Measurements from ENCODE around the gene NAALADL1.

Gene NAALADL1, protein sequence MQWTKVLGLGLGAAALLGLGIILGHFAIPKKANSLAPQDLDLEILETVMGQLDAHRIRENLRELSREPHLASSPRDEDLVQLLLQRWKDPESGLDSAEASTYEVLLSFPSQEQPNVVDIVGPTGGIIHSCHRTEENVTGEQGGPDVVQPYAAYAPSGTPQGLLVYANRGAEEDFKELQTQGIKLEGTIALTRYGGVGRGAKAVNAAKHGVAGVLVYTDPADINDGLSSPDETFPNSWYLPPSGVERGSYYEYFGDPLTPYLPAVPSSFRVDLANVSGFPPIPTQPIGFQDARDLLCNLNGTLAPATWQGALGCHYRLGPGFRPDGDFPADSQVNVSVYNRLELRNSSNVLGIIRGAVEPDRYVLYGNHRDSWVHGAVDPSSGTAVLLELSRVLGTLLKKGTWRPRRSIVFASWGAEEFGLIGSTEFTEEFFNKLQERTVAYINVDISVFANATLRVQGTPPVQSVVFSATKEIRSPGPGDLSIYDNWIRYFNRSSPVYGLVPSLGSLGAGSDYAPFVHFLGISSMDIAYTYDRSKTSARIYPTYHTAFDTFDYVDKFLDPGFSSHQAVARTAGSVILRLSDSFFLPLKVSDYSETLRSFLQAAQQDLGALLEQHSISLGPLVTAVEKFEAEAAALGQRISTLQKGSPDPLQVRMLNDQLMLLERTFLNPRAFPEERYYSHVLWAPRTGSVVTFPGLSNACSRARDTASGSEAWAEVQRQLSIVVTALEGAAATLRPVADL

DNA sequence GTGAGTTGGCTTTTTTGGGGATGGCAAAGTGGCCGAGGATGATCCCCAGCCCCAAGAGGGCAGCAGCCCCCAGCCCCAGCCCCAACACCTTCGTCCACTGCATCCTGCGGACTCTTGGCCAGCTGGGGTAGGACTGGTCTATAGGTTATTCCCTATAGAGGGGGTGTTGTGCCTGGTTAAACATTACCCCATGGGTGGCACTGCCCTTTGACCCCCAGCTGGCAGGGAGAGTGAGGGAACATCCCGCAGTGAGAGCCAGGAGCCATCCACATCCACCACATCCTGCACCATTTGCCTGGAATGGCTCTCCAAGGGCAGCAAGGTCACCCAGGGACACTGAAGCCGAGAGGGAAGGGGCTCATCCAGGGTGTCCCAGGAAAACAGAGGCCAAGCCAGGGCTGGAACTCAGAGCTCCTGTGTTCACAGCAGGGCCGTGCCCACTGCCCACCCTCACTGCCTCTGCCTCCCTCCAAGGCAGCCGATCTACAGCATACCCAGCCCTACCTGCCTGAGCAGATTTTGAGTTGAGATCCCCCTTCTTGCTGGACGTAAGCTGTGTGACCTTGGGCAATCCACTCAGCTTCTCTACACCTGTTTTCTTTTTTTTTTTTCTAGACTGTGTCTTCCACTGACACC, at the start of gene NAALADL1:
NAALADL1 (minus strand) TSS at position 135 of the 636 bp plus-strand sequence; CDS start at position 103, 32 bp downstream.
- H3K27me3 ChIP-seq = no peaks in the 10 kb centered on the region
- no peak within 1 kb of the TSS for H3K9ac ChIP-seq
- no peak within 1 kb of the TSS; a peak in 1 of 22 replicates for H3K4me2 ChIP-seq
- no peak within 1 kb of the TSS for H3K4me3 ChIP-seq
- H3K27ac ChIP-seq = no peak within 1 kb of the TSS
- no peaks in the 10 kb centered on the region for H3K9me3 ChIP-seq (replicated peaks in 1 of 11)
- TF ChIP-seq Cebpa-rat (IDR thresholded peaks at IDR 0.05) = no peak
- H3K36me3 ChIP-seq = no peaks in the 10 kb centered on the region
- H4K20me1 ChIP-seq = peaks cover 0 to under 1% (median 0%) of the 10 kb centered on the region in 11 experiments; a peak in 1 of 22 replicates
- H3K4me1 ChIP-seq = peaks cover 24 to 48% (median 36%) of the 10 kb centered on the region in 10 experiments

DNA sequence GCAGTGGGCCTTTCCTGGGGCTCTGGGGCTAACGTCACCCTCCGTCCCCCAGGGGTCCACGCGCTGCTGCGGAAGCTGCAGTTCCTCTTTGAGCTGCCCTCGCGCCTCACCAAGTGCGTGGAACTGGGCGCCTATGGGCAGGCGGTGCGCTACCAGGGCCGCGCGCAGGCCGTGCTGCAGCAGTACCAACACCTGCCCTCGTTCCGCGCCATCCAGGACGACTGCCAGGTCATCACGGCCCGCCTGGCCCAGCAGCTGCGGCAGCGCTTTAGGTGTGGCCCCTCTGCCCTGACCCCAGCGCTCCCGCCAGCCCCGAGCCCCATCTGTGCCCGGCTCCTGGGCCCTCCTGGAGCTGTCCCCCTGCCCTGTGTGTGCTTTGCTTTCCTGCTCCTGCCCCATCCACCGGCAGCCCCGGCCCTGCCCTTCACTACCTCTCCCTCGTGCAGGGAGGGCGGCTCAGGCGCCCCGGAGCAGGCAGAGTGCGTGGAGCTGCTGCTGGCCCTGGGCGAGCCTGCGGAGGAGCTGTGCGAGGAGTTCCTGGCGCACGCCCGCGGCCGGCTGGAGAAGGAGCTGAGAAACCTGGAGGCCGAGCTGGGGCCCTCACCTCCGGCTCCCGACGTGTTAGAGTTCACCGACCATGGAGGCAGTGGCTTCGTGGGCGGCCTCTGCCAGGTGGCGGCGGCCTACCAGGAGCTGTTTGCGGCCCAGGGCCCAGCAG, 49.6 kb upstream of the NAALADL1 start:
- no peak overlapping the region for H3K9ac ChIP-seq
- peaks cover 14 to 30% (median 25%) of the 10 kb centered on the region in 10 experiments for H3K4me1 ChIP-seq
- no peaks in the 10 kb centered on the region for H3K9me3 ChIP-seq (replicated peaks in 1 of 11)
- no peak overlapping the region for H3K27ac ChIP-seq
- H3K4me3 ChIP-seq = no peak overlapping the region
- peaks cover 41 to 69% (median 51%) of the 10 kb centered on the region in 11 experiments for H3K36me3 ChIP-seq
- H4K20me1 ChIP-seq = peaks cover 0 to 89% (median 49%) of the 10 kb centered on the region in 11 experiments; a peak in 19 of 22 replicates
- no peak overlapping the region for H3K4me2 ChIP-seq
- TF ChIP-seq Cebpa-rat (IDR thresholded peaks at IDR 0.05) = no peak
- H3K27me3 ChIP-seq = no peaks in the 10 kb centered on the region

DNA sequence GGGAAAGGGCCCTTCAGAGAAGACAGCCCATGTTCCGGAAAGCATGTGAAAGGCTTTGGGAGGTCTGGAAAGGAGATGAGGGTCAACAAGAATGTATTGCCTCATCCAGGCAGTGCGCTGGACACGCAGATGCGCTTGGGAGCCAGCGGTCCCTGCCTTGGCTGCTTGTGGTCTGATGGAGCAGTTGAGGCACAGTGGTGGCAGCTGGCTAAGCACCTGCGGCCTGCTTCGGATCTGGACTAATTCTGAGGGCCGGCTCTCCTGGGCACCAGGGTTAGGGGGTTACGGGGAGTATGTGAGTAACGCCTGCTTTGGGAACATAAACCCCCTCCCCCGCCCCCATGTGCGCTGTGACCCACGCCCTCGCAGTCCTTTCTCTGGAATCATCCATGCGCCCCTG, 48.7 kb upstream of the NAALADL1 start:
- Histone ChIP-seq H3K4me3 (no peak overlapping the region), H3K9ac (0 out of 22 replicates have a peak overlapping the region, but pooled peaks of 1 of the 11 experiments have one; percentile 13), H3K4me2 (no peak overlapping the region), H3K27me3 (no peaks in the 10 kb centered on the region), H3K36me3 (peaks cover 50 to 78% (median 56%) of the 10 kb centered on the region in 11 experiments), H3K4me1 (peaks cover 12 to 22% (median 17%) of the 10 kb centered on the region in 10 experiments), H3K9me3 (replicated peaks in 1 of 11) (no peaks in the 10 kb centered on the region), H4K20me1 (peaks cover 0 to 95% (median 48%) of the 10 kb centered on the region in 11 experiments; a peak in 19 of 22 replicates), H3K27ac (no peak overlapping the region)
- TF ChIP-seq Cebpa-rat (IDR thresholded peaks at IDR 0.05) = no peak

DNA sequence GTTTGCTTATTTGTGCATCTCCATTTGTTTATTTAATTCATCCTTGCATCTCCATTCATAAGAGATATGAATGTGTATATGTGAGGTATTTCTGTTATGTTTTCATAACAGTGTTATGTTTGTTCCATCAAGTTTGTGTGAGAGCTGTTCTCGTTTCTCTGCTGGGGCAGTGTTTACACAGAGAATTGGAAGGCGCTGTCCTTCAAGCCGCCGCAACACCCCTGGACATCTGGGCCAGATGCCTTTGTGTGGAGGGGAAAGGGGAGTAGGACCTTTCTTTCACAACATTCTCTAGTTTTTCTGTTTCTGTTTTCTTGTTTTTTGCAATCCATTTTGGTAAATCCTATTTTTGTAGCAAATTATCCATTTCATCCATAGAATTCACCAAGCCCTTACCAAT, 46.3 kb upstream of the NAALADL1 start:
- Histone ChIP-seq H3K9ac (no peak overlapping the region; a peak in 1 of 22 replicates), H3K4me1 (no peaks in the 10 kb centered on the region), H3K27me3 (no peaks in the 10 kb centered on the region), H3K4me3 (no peak overlapping the region), H3K9me3 (replicated peaks in 1 of 11) (no peaks in the 10 kb centered on the region), H3K4me2 (no peak overlapping the region), H3K27ac (no peak overlapping the region), H4K20me1 (peaks cover 0 to 99% (median 35%) of the 10 kb centered on the region in 11 experiments; a peak in 12 of 22 replicates), H3K36me3 (peaks cover 48 to 98% (median 69%) of the 10 kb centered on the region in 11 experiments)
- no peak for TF ChIP-seq Cebpa-rat (IDR thresholded peaks at IDR 0.05)

GRCh38 chr11:65103476-65103875, 45.1 kb upstream of the NAALADL1 start:
- peaks cover 39 to 98% (median 61%) of the 10 kb centered on the region in 11 experiments for H3K36me3 ChIP-seq
- peaks cover 0 to 96% (median 30%) of the 10 kb centered on the region in 11 experiments; a peak in 11 of 22 replicates for H4K20me1 ChIP-seq
- no peaks in the 10 kb centered on the region for H3K9me3 ChIP-seq (replicated peaks in 1 of 11)
- H3K27me3 ChIP-seq = no peaks in the 10 kb centered on the region
- no peak overlapping the region for H3K4me2 ChIP-seq
- TF ChIP-seq Cebpa-rat (IDR thresholded peaks at IDR 0.05) = no peak
- H3K4me1 ChIP-seq = peaks cover 0 to 7% (median 0%) of the 10 kb centered on the region in 10 experiments; a peak in 1 of 20 replicates
- no peak overlapping the region for H3K4me3 ChIP-seq
- H3K27ac ChIP-seq = no peak overlapping the region
- H3K9ac ChIP-seq = peak overlapping the region in 1 of 11 experiments; percentile 37; a peak in 2 of 22 replicates

- H3K27ac ChIP-seq = no peak overlapping the region
- no peak overlapping the region for H3K4me3 ChIP-seq
- H3K9ac ChIP-seq = peak overlapping the region in 1 of 11 experiments; percentile 37; a peak in 2 of 22 replicates
- H3K27me3 ChIP-seq = no peaks in the 10 kb centered on the region
- H3K36me3 ChIP-seq = peaks cover 32 to 98% (median 61%) of the 10 kb centered on the region in 11 experiments
- H4K20me1 ChIP-seq = peaks cover 0 to 94% (median 25%) of the 10 kb centered on the region in 11 experiments; a peak in 11 of 22 replicates
- H3K4me1 ChIP-seq = peaks cover 1 to 9% (median 4%) of the 10 kb centered on the region in 10 experiments; a peak in 17 of 20 replicates
- no peak overlapping the region for H3K4me2 ChIP-seq
- no peak for TF ChIP-seq Cebpa-rat (IDR thresholded peaks at IDR 0.05)
- H3K9me3 ChIP-seq (replicated peaks in 1 of 11) = no peaks in the 10 kb centered on the region
These were observed 44.1 kb upstream of the NAALADL1 start for GRCh38 chr11:65102142-65103095.

GRCh38 chr11:65100674-65101350, 42.5 kb upstream of the NAALADL1 start:
- Histone ChIP-seq H3K4me2 (no peak overlapping the region), H4K20me1 (peaks cover 0 to 85% (median 23%) of the 10 kb centered on the region in 11 experiments; a peak in 10 of 22 replicates), H3K36me3 (peaks cover 28 to 88% (median 57%) of the 10 kb centered on the region in 11 experiments; a peak in 20 of 22 replicates), H3K27me3 (no peaks in the 10 kb centered on the region), H3K9ac (no peak overlapping the region), H3K27ac (no peak overlapping the region), H3K4me3 (no peak overlapping the region), H3K9me3 (replicated peaks in 1 of 11) (no peaks in the 10 kb centered on the region), H3K4me1 (peaks cover 8 to 17% (median 11%) of the 10 kb centered on the region in 10 experiments)
- no peak for TF ChIP-seq Cebpa-rat (IDR thresholded peaks at IDR 0.05)
